ENCODE measurements around the gene ADAMTS7.

The ADAMTS7 gene

GRCh38 chr15:78810003-78810361 is 1.3 kb downstream of the ADAMTS7 start:
- H4K91ac ChIP-seq (ENCODE audit: low read depth, low read length, poor library complexity) = no peak overlapping the region
- peak overlapping the region; percentile 29 for H3K23ac ChIP-seq (ENCODE audit: low read depth, low read length, poor library complexity)
- H2BK15ac ChIP-seq (ENCODE audit: low read length) = peak overlapping the region; percentile 90
- H3K9ac ChIP-seq (ENCODE audit: low read depth, low read length, poor library complexity) = peak overlapping the region; percentile 94
- H3K4me2 ChIP-seq (ENCODE audit: insufficient read depth, low read length, poor library complexity, severe bottlenecking) = peak overlapping the region; percentile 81
- no CpG with 5 or more reads among the region's 11 CpGs for WGBS, 2 donors (ENCODE audit: extremely low coverage in 2 of 2, insufficient read length in 2 of 2, insufficient replicate concordance in 1 of 2)
- no peak overlapping the region for H2BK12ac ChIP-seq (ENCODE audit: low read length)
- peaks cover 4% of the 10 kb centered on the region for H3K79me1 ChIP-seq (ENCODE audit: low read depth, low read length)
- no peak overlapping the region for H3K27ac ChIP-seq (replicated peaks; ENCODE audit: low read length)
- H2BK120ac ChIP-seq (ENCODE audit: low read depth, low read length) = no peak overlapping the region
- no peak overlapping the region for H3K4ac ChIP-seq (ENCODE audit: low read length)
- no peaks in the 10 kb centered on the region for H3K27me3 ChIP-seq (ENCODE audit: control insufficient read depth in 3 of 3, insufficient read depth in 3 of 3, low read depth in 1 of 3, low read length in 3 of 3)
- peak overlapping the region; percentile 64 for H3K14ac ChIP-seq (ENCODE audit: low read length)
- peak overlapping the region; percentile 87 to 94 for H3K4me3 ChIP-seq (ENCODE audit: low read length in 2 of 2)
- peak; percentile 17 for DNase-seq (ENCODE audit: low spot score)
- H4K8ac ChIP-seq (ENCODE audit: low read depth, low read length) = no peak overlapping the region
- H3K18ac ChIP-seq (ENCODE audit: low read length) = peak overlapping the region; percentile 97
- H3K36me3 ChIP-seq (replicated peaks in 1 of 2; ENCODE audit: control insufficient read depth in 2 of 2, insufficient read depth in 2 of 2, low read length in 2 of 2) = peaks cover 0 to 8% of the 10 kb centered on the region in 2 donors
- H3K9me3 ChIP-seq (replicated peaks in 1 of 2; ENCODE audit: control insufficient read depth in 2 of 2, insufficient read depth in 1 of 2, low read depth in 1 of 2, low read length in 2 of 2) = peaks cover 0 to 10% of the 10 kb centered on the region in 2 donors
- peak overlapping the region; percentile 95 for H2AFZ ChIP-seq (ENCODE audit: low read length)
- H2AK5ac ChIP-seq (ENCODE audit: low read depth, low read length) = peak overlapping the region; percentile 70
- H2BK5ac ChIP-seq (ENCODE audit: low read length) = peak overlapping the region; percentile 97
- peaks cover 3 to 10% of the 10 kb centered on the region in 2 donors for H3K4me1 ChIP-seq (ENCODE audit: control insufficient read depth in 2 of 2, insufficient read depth in 1 of 2, low read depth in 1 of 2, low read length in 2 of 2)

- WGBS, 2 donors (ENCODE audit: extremely low coverage in 2 of 2, insufficient read length in 2 of 2, insufficient replicate concordance in 1 of 2) = no CpG with 5 or more reads among the region's 2 CpGs
- H2BK12ac ChIP-seq (ENCODE audit: low read length) = no peak overlapping the region
- no peak overlapping the region for H3K4me2 ChIP-seq (ENCODE audit: insufficient read depth, low read length, poor library complexity, severe bottlenecking)
- no peak overlapping the region for H4K91ac ChIP-seq (ENCODE audit: low read depth, low read length, poor library complexity)
- no peak overlapping the region for H3K9ac ChIP-seq (ENCODE audit: low read depth, low read length, poor library complexity)
- DNase-seq (ENCODE audit: low spot score) = no peak
- H3K4me3 ChIP-seq (ENCODE audit: low read length in 2 of 2) = no peak overlapping the region
- H3K4ac ChIP-seq (ENCODE audit: low read length) = no peak overlapping the region
- peaks cover 6% of the 10 kb centered on the region for H3K79me1 ChIP-seq (ENCODE audit: low read depth, low read length)
- no peak overlapping the region for H2AFZ ChIP-seq (ENCODE audit: low read length)
- no peak overlapping the region for H2AK5ac ChIP-seq (ENCODE audit: low read depth, low read length)
- peaks cover 3 to 16% of the 10 kb centered on the region in 2 donors for H3K4me1 ChIP-seq (ENCODE audit: control insufficient read depth in 2 of 2, insufficient read depth in 1 of 2, low read depth in 1 of 2, low read length in 2 of 2)
- no peak overlapping the region for H4K8ac ChIP-seq (ENCODE audit: low read depth, low read length)
- H3K23ac ChIP-seq (ENCODE audit: low read depth, low read length, poor library complexity) = no peak overlapping the region
- H3K27ac ChIP-seq (replicated peaks; ENCODE audit: low read length) = no peak overlapping the region
- no peak overlapping the region for H3K18ac ChIP-seq (ENCODE audit: low read length)
- peaks cover 0 to 10% of the 10 kb centered on the region in 2 donors for H3K9me3 ChIP-seq (replicated peaks in 1 of 2; ENCODE audit: control insufficient read depth in 2 of 2, insufficient read depth in 1 of 2, low read depth in 1 of 2, low read length in 2 of 2)
- no peaks in the 10 kb centered on the region for H3K27me3 ChIP-seq (ENCODE audit: control insufficient read depth in 3 of 3, insufficient read depth in 3 of 3, low read depth in 1 of 3, low read length in 3 of 3)
- H2BK15ac ChIP-seq (ENCODE audit: low read length) = no peak overlapping the region
- peaks cover 0 to 21% of the 10 kb centered on the region in 2 donors for H3K36me3 ChIP-seq (replicated peaks in 1 of 2; ENCODE audit: control insufficient read depth in 2 of 2, insufficient read depth in 2 of 2, low read length in 2 of 2)
- H2BK5ac ChIP-seq (ENCODE audit: low read length) = no peak overlapping the region
- H3K14ac ChIP-seq (ENCODE audit: low read length) = no peak overlapping the region
- no peak overlapping the region for H2BK120ac ChIP-seq (ENCODE audit: low read depth, low read length)
These were observed 2.7 kb downstream of the ADAMTS7 start for GRCh38 chr15:78808550-78808949.

- H3K36me3 ChIP-seq (replicated peaks in 1 of 2; ENCODE audit: control insufficient read depth in 2 of 2, insufficient read depth in 2 of 2, low read length in 2 of 2) = peaks cover 0 to 27% of the 10 kb centered on the region in 2 donors
- H2BK120ac ChIP-seq (ENCODE audit: low read depth, low read length) = no peak overlapping the region
- H3K18ac ChIP-seq (ENCODE audit: low read length) = no peak overlapping the region
- H3K9ac ChIP-seq (ENCODE audit: low read depth, low read length, poor library complexity) = no peak overlapping the region
- H2BK5ac ChIP-seq (ENCODE audit: low read length) = no peak overlapping the region
- H2BK15ac ChIP-seq (ENCODE audit: low read length) = no peak overlapping the region
- H4K91ac ChIP-seq (ENCODE audit: low read depth, low read length, poor library complexity) = no peak overlapping the region
- no peak overlapping the region for H3K4me3 ChIP-seq (ENCODE audit: low read length in 2 of 2)
- H3K9me3 ChIP-seq (replicated peaks in 1 of 2; ENCODE audit: control insufficient read depth in 2 of 2, insufficient read depth in 1 of 2, low read depth in 1 of 2, low read length in 2 of 2) = peaks cover 0 to 10% of the 10 kb centered on the region in 2 donors
- peaks cover 3 to 16% of the 10 kb centered on the region in 2 donors for H3K4me1 ChIP-seq (ENCODE audit: control insufficient read depth in 2 of 2, insufficient read depth in 1 of 2, low read depth in 1 of 2, low read length in 2 of 2)
- no peak overlapping the region for H3K4me2 ChIP-seq (ENCODE audit: insufficient read depth, low read length, poor library complexity, severe bottlenecking)
- H4K8ac ChIP-seq (ENCODE audit: low read depth, low read length) = no peak overlapping the region
- H3K4ac ChIP-seq (ENCODE audit: low read length) = no peak overlapping the region
- no peak overlapping the region for H2BK12ac ChIP-seq (ENCODE audit: low read length)
- DNase-seq (ENCODE audit: low spot score) = no peak
- H3K23ac ChIP-seq (ENCODE audit: low read depth, low read length, poor library complexity) = no peak overlapping the region
- no peak overlapping the region for H2AFZ ChIP-seq (ENCODE audit: low read length)
- no peaks in the 10 kb centered on the region for H3K27me3 ChIP-seq (ENCODE audit: control insufficient read depth in 3 of 3, insufficient read depth in 3 of 3, low read depth in 1 of 3, low read length in 3 of 3)
- H3K27ac ChIP-seq (replicated peaks; ENCODE audit: low read length) = no peak overlapping the region
- no CpG with 5 or more reads among the region's 2 CpGs for WGBS, 2 donors (ENCODE audit: extremely low coverage in 2 of 2, insufficient read length in 2 of 2, insufficient replicate concordance in 1 of 2)
- H3K14ac ChIP-seq (ENCODE audit: low read length) = no peak overlapping the region
- H3K79me1 ChIP-seq (ENCODE audit: low read depth, low read length) = peaks cover 4% of the 10 kb centered on the region
- no peak overlapping the region for H2AK5ac ChIP-seq (ENCODE audit: low read depth, low read length)
These were observed 3.9 kb downstream of the ADAMTS7 start for GRCh38 chr15:78807359-78807758.

- H2BK12ac ChIP-seq (ENCODE audit: low read length) = no peak overlapping the region
- no peak overlapping the region for H2BK120ac ChIP-seq (ENCODE audit: low read depth, low read length)
- H3K23ac ChIP-seq (ENCODE audit: low read depth, low read length, poor library complexity) = peak overlapping the region; percentile 57
- no peak overlapping the region for H2AK5ac ChIP-seq (ENCODE audit: low read depth, low read length)
- H3K4me3 ChIP-seq (ENCODE audit: low read length in 2 of 2) = no peak overlapping the region
- H3K4me1 ChIP-seq (ENCODE audit: control insufficient read depth in 2 of 2, insufficient read depth in 1 of 2, low read depth in 1 of 2, low read length in 2 of 2) = peaks cover 0 to 9% of the 10 kb centered on the region in 2 donors
- no peak overlapping the region for H2BK15ac ChIP-seq (ENCODE audit: low read length)
- WGBS, 2 donors (ENCODE audit: extremely low coverage in 2 of 2, insufficient read length in 2 of 2, insufficient replicate concordance in 1 of 2) = no CpG with 5 or more reads among the region's 14 CpGs
- H3K79me1 ChIP-seq (ENCODE audit: low read depth, low read length) = peaks cover 10% of the 10 kb centered on the region
- H2BK5ac ChIP-seq (ENCODE audit: low read length) = no peak overlapping the region
- peak overlapping the region; percentile 88 for H3K18ac ChIP-seq (ENCODE audit: low read length)
- H4K8ac ChIP-seq (ENCODE audit: low read depth, low read length) = no peak overlapping the region
- H3K27ac ChIP-seq (replicated peaks; ENCODE audit: low read length) = no peak overlapping the region
- H3K9ac ChIP-seq (ENCODE audit: low read depth, low read length, poor library complexity) = peak overlapping the region; percentile 72
- no peak for DNase-seq (ENCODE audit: low spot score)
- no peak overlapping the region for H3K14ac ChIP-seq (ENCODE audit: low read length)
- no peak overlapping the region for H2AFZ ChIP-seq (ENCODE audit: low read length)
- no peak overlapping the region for H3K4me2 ChIP-seq (ENCODE audit: insufficient read depth, low read length, poor library complexity, severe bottlenecking)
- peaks cover 4 to 38% of the 10 kb centered on the region in 2 donors for H3K36me3 ChIP-seq (replicated peaks in 1 of 2; ENCODE audit: control insufficient read depth in 2 of 2, insufficient read depth in 2 of 2, low read length in 2 of 2)
- no peak overlapping the region for H4K91ac ChIP-seq (ENCODE audit: low read depth, low read length, poor library complexity)
- peaks cover 0 to 10% of the 10 kb centered on the region in 2 donors for H3K9me3 ChIP-seq (replicated peaks in 1 of 2; ENCODE audit: control insufficient read depth in 2 of 2, insufficient read depth in 1 of 2, low read depth in 1 of 2, low read length in 2 of 2)
- H3K4ac ChIP-seq (ENCODE audit: low read length) = no peak overlapping the region
- no peaks in the 10 kb centered on the region for H3K27me3 ChIP-seq (ENCODE audit: control insufficient read depth in 3 of 3, insufficient read depth in 3 of 3, low read depth in 1 of 3, low read length in 3 of 3)
These were observed 6.9 kb downstream of the ADAMTS7 start for GRCh38 chr15:78804391-78804792.
